GM12892 (cell line): ENCODE data around the gene CCDC40.

Experiments
- POLR2A ChIP-seq: IDR thresholded peaks from 2 replicates; pipeline ENCODE4 v1.6.1; 2011; ENCODE audit warnings: low read depth, low read length, control low read depth
- POLR2AphosphoS5 ChIP-seq: IDR thresholded peaks from 2 replicates; pipeline ENCODE4 v1.6.1; 2011; ENCODE audit warnings: low read depth, low read length, control low read depth
- TAF1 ChIP-seq: IDR thresholded peaks from 2 replicates; pipeline ENCODE4 v1.6.1; 2011; ENCODE audit warnings: low read depth, mild to moderate bottlenecking, control low read depth, low read length, borderline replicate concordance

DNA sequence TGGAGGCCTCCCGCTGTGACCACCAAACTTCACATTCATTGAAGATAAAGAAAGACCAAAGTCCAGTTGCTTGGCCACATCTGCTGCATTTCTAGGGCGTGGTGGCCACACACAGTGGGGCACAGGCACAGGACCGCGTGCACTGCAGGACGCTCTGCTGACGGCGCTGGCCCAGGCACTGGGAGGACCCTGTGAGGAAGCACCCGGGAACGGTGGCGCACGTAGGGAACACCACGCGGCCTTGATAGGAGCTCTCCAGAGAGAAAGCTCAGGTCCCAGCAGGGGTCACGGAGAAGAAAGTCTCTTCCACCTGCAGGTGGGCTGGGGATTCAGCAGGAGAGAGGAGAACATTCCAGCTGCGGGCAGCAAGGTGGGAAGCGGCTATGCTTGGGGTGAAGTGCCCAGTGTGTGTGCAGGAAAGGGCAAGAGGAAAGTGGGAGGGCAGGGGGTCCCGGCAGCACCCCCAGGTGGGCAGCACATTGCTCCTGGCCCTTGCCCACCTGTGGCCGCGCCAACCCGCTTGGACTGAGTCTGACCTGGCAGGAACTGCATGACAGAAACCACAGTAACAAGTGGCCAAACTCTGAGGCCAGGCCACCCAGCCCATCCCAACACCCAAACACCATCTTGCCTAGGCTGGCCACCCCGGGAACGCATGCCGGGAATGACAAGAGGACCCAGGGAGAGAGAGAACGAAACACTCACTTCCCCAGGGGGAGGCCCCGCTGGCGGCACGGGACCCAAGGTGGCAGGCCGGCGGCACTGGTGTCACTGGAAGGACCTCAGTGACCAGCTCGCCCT is 33.6 kb upstream of the CCDC40 start:
- TF ChIP-seq POLR2A (no peak), POLR2AphosphoS5 (no peak), TAF1 (no peak)
